KMS-11 (cell line): ENCODE measurements around the gene NTM.

Experiments used
- H2AFZ ChIP-seq: fragments of 200-600 bp; sonication (generic); 2 replicates; pipeline ENCODE4 v1.6.1; 2016; ENCODE audit warnings: antibody characterized with exemption, mixed run types, low read depth
- H3K27ac ChIP-seq: fragments of 200-600 bp; sonication (generic); 2 replicates; pipeline ENCODE4 v1.6.1; 2016; ENCODE audit warnings: mild to moderate bottlenecking, mixed run types
- H3K27me3 ChIP-seq: fragments of 200-600 bp; sonication (generic); 2 replicates; pipeline ENCODE4 v1.6.1; 2017; ENCODE audit warnings: mild to moderate bottlenecking, low read depth, mixed run types, moderate library complexity; ENCODE audit not compliant: insufficient read depth
- H3K36me3 ChIP-seq: fragments of 200-600 bp; sonication (generic); 2 replicates; pipeline ENCODE4 v1.6.1; 2017; ENCODE audit warnings: mild to moderate bottlenecking, mixed run types; ENCODE audit not compliant: insufficient read depth
- H3K4me1 ChIP-seq: fragments of 200-600 bp; sonication (generic); 2 replicates; pipeline ENCODE4 v1.6.1; 2016; ENCODE audit warnings: mild to moderate bottlenecking, low read depth, mixed run types; ENCODE audit not compliant: poor library complexity, severe bottlenecking
- H3K4me2 ChIP-seq: fragments of 200-600 bp; sonication (generic); 2 replicates; pipeline ENCODE4 v1.7.0; 2016; ENCODE audit warnings: mild to moderate bottlenecking, mixed run types
- H3K4me3 ChIP-seq: fragments of 200-600 bp; sonication (generic); IDR thresholded peaks from 2 replicates; pipeline ENCODE4 v1.6.1; 2017; ENCODE audit warnings: low read depth, low read length, mixed read lengths; ENCODE audit not compliant: insufficient read depth
- H3K79me2 ChIP-seq: fragments of 200-600 bp; sonication (generic); 2 replicates; pipeline ENCODE4 v1.6.1; 2016; ENCODE audit warnings: low read depth, mixed run types; ENCODE audit not compliant: insufficient read depth
- H3K9ac ChIP-seq: fragments of 200-600 bp; sonication (generic); 2 replicates; pipeline ENCODE4 v1.6.1; 2016; ENCODE audit warnings: mild to moderate bottlenecking, mixed run types
- H4K20me1 ChIP-seq: fragments of 200-600 bp; sonication (generic); 2 replicates; pipeline ENCODE4 v1.6.1; 2016; ENCODE audit warnings: mild to moderate bottlenecking, mixed run types; ENCODE audit not compliant: insufficient read depth
- CTCF ChIP-seq: fragments of 200-600 bp; sonication (generic); conservative IDR thresholded peaks from 2 replicates; pipeline ENCODE4 v1.6.1; 2017; ENCODE audit warnings: low read depth, mild to moderate bottlenecking, antibody characterized with exemption, low read length, moderate library complexity, mixed read lengths

Gene NTM

GRCh38 chr11:131802440-131803115 is 432.2 kb downstream of the NTM start:
- H3K4me1 ChIP-seq: no peaks in the 10 kb centered on the region
- no peak overlapping the region for H3K27ac ChIP-seq
- H4K20me1 ChIP-seq: no peaks in the 10 kb centered on the region
- no peak overlapping the region for H3K4me2 ChIP-seq
- no peaks in the 10 kb centered on the region for H3K79me2 ChIP-seq
- no peaks in the 10 kb centered on the region for H3K27me3 ChIP-seq
- no peak overlapping the region for H2AFZ ChIP-seq
- H3K4me3 ChIP-seq: no peak overlapping the region
- H3K36me3 ChIP-seq: no peaks in the 10 kb centered on the region
- no peak overlapping the region for H3K9ac ChIP-seq
- no peak for TF ChIP-seq CTCF

- H4K20me1 ChIP-seq: no peaks in the 10 kb centered on the region
- no peak overlapping the region for H3K4me3 ChIP-seq
- no peak for TF ChIP-seq CTCF
- H3K4me2 ChIP-seq: no peak overlapping the region
- no peak overlapping the region for H3K27ac ChIP-seq
- no peaks in the 10 kb centered on the region for H3K27me3 ChIP-seq
- no peaks in the 10 kb centered on the region for H3K79me2 ChIP-seq
- no peaks in the 10 kb centered on the region for H3K4me1 ChIP-seq
- no peaks in the 10 kb centered on the region for H3K36me3 ChIP-seq
- no peak overlapping the region for H3K9ac ChIP-seq
- no peak overlapping the region for H2AFZ ChIP-seq
Measured at GRCh38 chr11:131807876-131808275, 437.5 kb downstream of the NTM start.

GRCh38 chr11:131808470-131808869 is 438.1 kb downstream of the NTM start:
- Histone ChIP-seq H3K4me2 (no peak overlapping the region), H3K27me3 (no peaks in the 10 kb centered on the region), H2AFZ (no peak overlapping the region), H3K36me3 (no peaks in the 10 kb centered on the region), H4K20me1 (no peaks in the 10 kb centered on the region), H3K4me1 (no peaks in the 10 kb centered on the region), H3K27ac (no peak overlapping the region), H3K9ac (no peak overlapping the region), H3K79me2 (no peaks in the 10 kb centered on the region), H3K4me3 (no peak overlapping the region)
- TF ChIP-seq CTCF: no peak

- H2AFZ ChIP-seq: no peak overlapping the region
- H3K27ac ChIP-seq: no peak overlapping the region
- no peaks in the 10 kb centered on the region for H3K36me3 ChIP-seq
- no peaks in the 10 kb centered on the region for H3K4me1 ChIP-seq
- no peak overlapping the region for H3K9ac ChIP-seq
- TF ChIP-seq CTCF: no peak
- H3K27me3 ChIP-seq: no peaks in the 10 kb centered on the region
- H3K79me2 ChIP-seq: no peaks in the 10 kb centered on the region
- no peak overlapping the region for H3K4me3 ChIP-seq
- no peak overlapping the region for H3K4me2 ChIP-seq
- no peaks in the 10 kb centered on the region for H4K20me1 ChIP-seq
Measured at GRCh38 chr11:131809203-131809918, 438.9 kb downstream of the NTM start.
